Measurements from ENCODE around the gene NTRK2. TPM values are rescaled to one million over a fixed set of nuclear protein-coding genes. Genes with fewer than 3 reads are reported as not detected.

Gene NTRK2
- polyA plus RNA-seq, 10 donors, result 26.4 to 44.3 (median 30.1) TPM

DNA sequence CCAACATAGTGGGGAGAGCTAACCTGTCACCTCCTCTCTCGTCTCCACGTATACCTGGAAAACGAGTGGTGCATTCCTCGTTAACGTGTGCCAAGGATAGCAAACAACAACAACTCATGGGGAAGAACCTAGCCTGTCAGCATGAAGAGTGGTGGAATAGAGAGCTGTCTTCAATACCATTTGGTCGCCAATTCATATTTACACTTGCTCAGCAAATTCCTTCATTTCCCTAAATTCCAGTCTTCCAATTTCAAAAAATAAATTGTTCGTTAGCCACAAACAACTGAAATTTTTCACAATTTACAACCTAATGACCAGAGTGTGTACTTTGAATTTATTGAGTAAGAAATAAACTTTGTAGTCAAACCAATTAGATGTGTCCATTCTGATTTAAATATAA lies 344.8 kb downstream of the NTRK2 start:
- no peak for DNase-seq

- peak in 2 of 3 donors; percentile 9 to 26 for DNase-seq
Measured at GRCh38 chr9:85016384-85017006, 347.0 kb downstream of the NTRK2 start.

DNA sequence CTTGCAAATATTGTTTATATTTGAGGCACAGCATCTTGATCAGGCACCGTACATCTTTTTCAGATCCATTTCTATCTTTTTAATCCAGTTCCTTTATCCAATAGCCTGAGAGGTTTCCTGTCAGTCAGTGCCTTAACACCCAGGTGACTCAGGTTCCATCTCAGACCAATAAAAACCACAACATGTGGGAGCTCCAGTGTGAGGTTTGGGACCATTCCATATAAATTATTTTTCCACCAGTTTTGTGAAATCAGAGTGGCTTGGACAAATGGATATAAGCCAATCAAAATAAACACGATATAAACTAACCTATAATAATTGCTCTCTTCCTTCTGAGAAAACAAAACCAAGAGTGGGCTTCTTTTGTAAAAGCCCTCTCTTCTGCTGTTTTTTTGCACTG lies 351.3 kb downstream of the NTRK2 start:
- DNase-seq, result no peak

DNA sequence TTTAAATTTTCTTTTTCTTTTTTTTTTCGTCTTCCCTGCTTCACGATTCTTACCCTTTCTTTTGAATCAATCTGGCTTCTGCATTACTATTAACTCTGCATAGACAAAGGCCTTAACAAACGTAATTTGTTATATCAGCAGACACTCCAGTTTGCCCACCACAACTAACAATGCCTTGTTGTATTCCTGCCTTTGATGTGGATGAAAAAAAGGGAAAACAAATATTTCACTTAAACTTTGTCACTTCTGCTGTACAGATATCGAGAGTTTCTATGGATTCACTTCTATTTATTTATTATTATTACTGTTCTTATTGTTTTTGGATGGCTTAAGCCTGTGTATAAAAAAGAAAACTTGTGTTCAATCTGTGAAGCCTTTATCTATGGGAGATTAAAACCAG lies 352.2 kb downstream of the NTRK2 start:
- no peak for DNase-seq

DNA sequence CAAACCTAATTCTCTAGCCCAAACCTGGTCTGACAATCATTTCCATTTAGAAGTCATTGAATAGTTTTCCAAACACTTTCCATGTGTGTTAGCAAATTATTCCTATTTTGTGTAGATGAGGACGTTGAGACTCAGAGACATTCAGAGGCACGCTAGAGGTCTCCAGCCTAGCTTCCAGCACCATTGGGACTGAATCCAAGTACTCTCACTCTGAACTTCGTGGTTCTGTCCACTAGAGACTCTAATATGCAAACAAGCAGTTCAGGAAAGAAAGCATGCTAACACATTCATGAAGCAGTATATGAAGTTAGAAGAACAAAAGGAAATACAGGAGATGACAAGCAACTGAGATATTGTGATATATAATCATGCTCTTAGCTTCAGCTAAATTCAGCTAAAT lies 354.8 kb downstream of the NTRK2 start:
- DNase-seq, result peak; percentile 33 to 77 (median 76)

GRCh38 chr9:85025638-85026037 lies 356.1 kb downstream of the NTRK2 start:
- DNase-seq, result no peak

DNA sequence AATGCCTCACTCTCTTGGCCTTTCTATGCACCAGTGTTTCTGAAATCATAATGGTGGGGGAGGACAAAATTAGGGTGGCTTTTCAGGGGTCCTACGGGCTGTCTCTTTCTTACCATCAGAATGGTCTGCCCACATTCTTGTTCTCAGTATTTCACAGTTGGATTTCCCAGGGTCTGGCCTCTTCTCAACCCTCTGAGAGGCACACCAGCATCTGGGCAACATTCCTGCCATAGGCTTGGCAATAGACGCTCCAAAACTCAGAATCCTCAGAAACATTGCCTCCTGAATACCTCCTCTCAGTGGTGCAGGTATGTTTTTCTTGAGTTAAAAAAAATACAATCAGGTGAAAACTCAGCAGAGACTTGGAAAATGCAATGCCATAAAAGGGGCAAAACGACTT lies 358.3 kb downstream of the NTRK2 start:
- no peak for DNase-seq

DNA sequence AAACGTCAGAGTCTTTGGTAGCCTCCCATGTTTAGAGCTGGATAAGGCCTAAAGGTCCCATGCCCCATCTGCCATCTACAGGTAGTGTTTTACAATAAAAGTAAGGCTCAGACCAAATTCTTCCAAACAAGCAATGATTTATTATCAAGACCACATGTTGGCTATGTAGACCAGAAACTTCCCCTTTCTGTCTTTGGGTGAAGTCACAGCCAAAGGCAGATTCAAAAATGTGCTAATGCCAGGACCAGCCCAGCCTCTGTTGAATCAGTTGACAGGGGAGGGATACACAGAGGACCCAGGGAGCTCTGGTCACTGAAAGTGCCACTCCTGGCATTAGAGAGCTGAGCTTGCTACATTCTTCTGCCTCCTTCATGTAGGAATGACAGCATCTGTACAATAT lies 360.8 kb downstream of the NTRK2 start:
- no peak for DNase-seq

DNA sequence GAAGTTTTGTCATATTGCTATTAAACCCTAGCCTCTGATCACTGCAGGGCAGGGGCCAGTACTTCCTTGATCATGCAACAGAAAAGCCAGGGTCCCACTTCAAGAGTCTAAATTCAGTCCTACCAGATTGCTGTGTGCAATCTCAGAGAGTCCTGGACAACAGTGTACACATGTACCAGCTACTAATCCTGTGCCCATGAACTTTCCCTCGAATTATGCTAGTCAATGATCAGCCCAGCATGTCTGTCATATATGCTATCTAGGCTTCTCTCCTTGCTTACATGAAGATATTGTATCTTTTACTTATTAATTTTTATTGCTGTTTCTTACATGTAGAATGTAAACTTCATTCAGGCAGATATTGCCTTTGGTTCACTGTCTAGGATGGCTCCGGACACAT lies 367.0 kb downstream of the NTRK2 start:
- no peak for DNase-seq

- DNase-seq, result no peak
Measured at GRCh38 chr9:85038061-85038460, 368.5 kb downstream of the NTRK2 start.

DNA sequence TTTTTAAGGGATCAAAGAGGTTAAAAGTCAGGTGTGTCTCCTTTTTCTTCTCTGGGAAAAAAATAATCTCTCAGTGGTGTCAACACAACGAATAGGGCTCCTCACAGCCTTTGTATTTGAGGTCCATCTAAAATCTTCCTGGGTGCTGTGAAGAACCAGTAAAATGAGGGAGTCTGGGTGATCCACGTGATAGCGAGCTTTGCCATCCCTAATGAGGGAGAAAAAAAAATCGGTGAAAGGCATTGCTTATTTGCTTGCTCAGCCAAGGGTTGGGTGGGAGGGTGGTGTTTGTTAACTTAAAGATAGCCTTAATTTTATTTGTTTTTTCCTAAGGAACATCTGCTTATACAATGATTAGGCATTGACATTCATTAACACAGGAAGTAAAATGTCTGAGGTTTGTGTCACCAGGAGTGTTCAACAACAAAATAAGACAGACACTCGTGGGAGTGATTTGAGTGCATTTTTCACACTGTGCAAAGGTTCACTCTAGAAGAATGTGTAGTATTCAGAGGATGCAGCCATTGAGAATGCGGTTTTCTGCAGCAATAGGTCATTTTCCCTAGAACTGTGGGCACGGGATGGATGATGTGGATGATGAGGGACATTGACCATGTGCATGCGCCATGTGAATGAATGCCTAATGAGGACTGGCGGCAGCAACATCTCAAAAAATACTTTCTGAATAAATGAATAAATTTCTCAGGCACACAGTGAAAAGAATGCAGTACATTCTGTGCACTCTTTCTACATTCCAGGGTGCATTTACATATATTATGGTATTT lies 369.5 kb downstream of the NTRK2 start:
- DNase-seq, result no peak

- DNase-seq, result no peak
Measured at GRCh38 chr9:85040146-85040545, 370.6 kb downstream of the NTRK2 start.

GRCh38 chr9:85040821-85041465 lies 371.4 kb downstream of the NTRK2 start:
- DNase-seq, result peak in 1 of 3 donors; percentile 39

GRCh38 chr9:85041466-85042137 lies 372.1 kb downstream of the NTRK2 start:
- DNase-seq, result peak in 1 of 3 donors; percentile 75

DNA sequence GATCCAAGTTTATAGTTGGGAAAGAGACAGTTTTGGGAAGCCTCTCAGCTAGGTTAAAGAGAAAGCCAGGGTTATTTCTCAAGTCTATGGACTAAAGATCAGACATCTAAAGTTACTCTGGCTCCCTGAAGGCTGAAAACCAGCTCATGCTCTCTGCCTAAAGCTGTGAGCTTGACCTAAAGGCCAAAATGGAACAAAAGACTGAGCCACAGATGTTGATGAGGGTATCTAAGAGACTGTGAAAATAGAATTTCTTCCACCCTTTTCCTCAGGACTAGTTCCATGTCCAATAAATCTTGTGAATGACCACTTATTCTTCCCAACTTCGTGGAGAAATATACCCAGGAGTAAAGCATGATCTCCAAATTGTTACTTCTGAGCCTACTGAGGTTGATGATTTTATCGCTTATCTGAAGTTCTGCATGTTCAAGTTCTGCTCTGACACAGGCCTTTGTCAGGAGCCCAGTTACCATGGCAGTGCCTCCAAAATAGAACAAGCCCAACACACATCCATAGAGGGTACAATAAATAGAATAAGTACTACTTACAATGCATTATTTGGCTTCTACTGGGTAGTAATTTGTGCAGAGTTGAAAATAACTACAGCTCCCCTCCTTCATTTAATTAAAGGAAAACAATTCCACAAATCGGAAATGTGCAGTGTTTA lies 373.6 kb downstream of the NTRK2 start:
- peak in 2 of 3 donors; percentile 8 to 64 for DNase-seq

DNA sequence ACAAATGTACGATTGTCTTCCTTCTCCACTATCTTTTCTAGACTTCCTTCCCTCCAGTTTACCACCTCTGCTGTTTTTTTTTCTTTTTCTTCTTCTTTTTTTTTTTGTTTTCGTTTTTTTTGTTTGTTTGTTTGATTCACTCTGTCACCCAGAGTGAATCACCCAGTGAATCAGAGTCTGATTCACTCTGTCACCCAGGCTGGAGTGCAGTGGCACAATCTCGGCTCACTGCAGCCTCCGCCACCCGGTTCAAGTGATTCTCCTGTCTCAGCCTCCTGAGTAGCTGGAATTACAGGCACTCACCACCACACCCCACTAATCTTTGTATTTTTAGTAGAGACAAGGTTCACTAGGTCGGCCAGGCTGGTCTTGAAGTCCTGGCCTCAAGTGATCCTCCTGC lies 375.7 kb downstream of the NTRK2 start:
- DNase-seq, result no peak

DNA sequence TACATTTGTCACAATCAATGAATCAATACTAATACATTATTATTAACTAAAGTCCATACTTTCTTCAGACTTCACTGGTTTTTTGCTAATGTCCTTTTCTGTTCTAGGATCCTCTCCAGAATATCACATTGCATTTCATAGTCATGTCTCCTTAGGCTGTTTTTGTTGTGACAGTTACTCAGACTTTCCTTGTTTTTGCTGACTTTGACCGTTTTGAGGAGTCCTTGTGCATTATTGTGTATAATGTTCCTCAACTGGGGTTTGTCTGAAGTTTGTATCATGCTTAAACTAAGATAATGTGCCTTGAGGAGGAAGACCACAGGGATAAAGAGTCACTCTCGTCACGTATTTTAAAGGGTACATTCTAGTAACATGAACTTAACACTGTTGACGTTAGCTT lies 376.9 kb downstream of the NTRK2 start:
- DNase-seq, result no peak

DNA sequence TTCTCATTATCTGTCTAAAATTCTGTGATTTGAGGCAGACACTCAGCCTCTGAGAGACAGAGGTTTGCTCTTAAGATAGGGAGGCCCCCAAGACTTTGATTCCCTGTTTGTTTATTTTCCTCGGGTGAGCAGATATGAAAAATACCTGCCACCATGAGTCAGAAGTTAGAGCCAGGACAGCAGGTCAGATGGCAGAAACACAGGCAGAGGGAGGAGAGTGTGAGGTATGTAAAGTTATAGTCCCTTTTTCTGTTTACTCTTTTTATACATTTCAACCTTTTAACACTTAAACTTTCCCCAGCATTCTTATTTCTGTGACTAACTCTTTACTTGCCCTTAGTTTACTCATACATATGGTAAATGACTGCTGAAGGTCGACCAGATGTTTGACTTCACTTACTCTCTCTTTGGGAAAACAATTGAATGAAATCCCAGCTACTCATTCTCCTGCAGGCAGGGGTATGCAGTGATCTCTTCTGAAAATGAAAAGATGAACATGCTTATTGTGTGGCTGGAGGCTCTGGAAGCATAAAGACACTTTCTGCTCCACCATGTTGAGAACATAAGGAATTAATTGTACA lies 383.8 kb downstream of the NTRK2 start:
- DNase-seq, result peak in 2 of 3 donors; percentile 34 to 67

DNA sequence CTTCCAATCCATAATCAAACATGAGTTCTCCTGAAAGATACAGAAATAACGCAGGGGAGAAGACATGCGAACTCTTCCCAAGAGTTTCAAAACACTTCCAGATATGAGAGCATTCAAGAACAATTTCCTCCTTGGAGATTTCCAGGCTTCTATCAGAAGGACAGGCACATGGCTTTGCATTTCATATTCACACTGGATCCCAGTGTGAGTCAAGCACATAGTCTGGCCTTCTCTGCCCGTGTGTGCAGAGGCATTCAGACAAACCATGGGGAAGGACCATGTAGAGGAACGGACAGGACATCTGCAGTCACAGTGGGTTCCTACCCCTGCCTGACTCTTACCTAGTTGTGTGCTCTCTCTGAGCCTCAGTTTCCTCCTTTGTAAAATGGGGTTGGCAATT lies 384.5 kb downstream of the NTRK2 start:
- no peak for DNase-seq

- no peak for DNase-seq
Measured at GRCh38 chr9:85055506-85056202, 386.1 kb downstream of the NTRK2 start.

- DNase-seq, result no peak
Measured at GRCh38 chr9:85056203-85056572, 386.7 kb downstream of the NTRK2 start.
